ENCODE measurements around the gene FOXA2. TPM values are rescaled to one million over a fixed set of nuclear protein-coding genes. Genes with fewer than 3 reads are reported as not detected.
"Not testable (repeated sequence)": the region's sequence is repeated elsewhere in the genome, so short reads cannot be mapped to it uniquely, and the experiment has no call there.

The FOXA2 gene
- polyA plus RNA-seq, 1 experiment = not detected

GRCh38 chr20:22601361-22602141 lies 17.2 kb upstream of the FOXA2 start:
- POLR2A ChIA-PET = no interaction called here
- Histone ChIP-seq H3K4me3 (ENCODE audit: low read depth, low read length) (no peak overlapping the region), H3K36me3 (ENCODE audit: control insufficient read depth, insufficient read depth, low read length) (no peaks in the 10 kb centered on the region), H3K27me3 (ENCODE audit: control insufficient read depth, insufficient read depth, low read length) (no peaks in the 10 kb centered on the region)
- CTCF ChIA-PET = interaction anchor here (0.7 kb wide), 1 partner anchor 14 kb away, joined by 3 read pairs; no protein-coding TSS in a partner anchor
- no peak for DNase-seq (ENCODE audit: low read depth)
- TF ChIP-seq CTCF (IDR thresholded peaks at IDR 0.05; ENCODE audit: insufficient read depth, low read depth, low read length) = no peak

- H3K27me3 ChIP-seq (ENCODE audit: control insufficient read depth, insufficient read depth, low read length); CTCF ChIA-PET; POLR2A ChIA-PET; H3K4me3 ChIP-seq (ENCODE audit: low read depth, low read length); H3K36me3 ChIP-seq (ENCODE audit: control insufficient read depth, insufficient read depth, low read length); DNase-seq (ENCODE audit: low read depth): not testable (repeated sequence)
These were observed 14.9 kb upstream of the FOXA2 start for GRCh38 chr20:22599258-22599657.

GRCh38 chr20:22597303-22597702 lies 12.9 kb upstream of the FOXA2 start:
- no peak for DNase-seq (ENCODE audit: low read depth)
- CTCF ChIA-PET = interaction anchor here (1.0 to 1.6 kb wide), 2 partner anchors 11 to 743 kb away, joined by 3 to 6 read pairs; no protein-coding TSS in a partner anchor
- H3K27me3 ChIP-seq (ENCODE audit: control insufficient read depth, insufficient read depth, low read length) = no peaks in the 10 kb centered on the region
- no peaks in the 10 kb centered on the region for H3K36me3 ChIP-seq (ENCODE audit: control insufficient read depth, insufficient read depth, low read length)
- TF ChIP-seq CTCF (IDR thresholded peaks at IDR 0.05; ENCODE audit: insufficient read depth, low read depth, low read length) = no peak
- no peak overlapping the region for H3K4me3 ChIP-seq (ENCODE audit: low read depth, low read length)
- POLR2A ChIA-PET = no interaction called here

DNA sequence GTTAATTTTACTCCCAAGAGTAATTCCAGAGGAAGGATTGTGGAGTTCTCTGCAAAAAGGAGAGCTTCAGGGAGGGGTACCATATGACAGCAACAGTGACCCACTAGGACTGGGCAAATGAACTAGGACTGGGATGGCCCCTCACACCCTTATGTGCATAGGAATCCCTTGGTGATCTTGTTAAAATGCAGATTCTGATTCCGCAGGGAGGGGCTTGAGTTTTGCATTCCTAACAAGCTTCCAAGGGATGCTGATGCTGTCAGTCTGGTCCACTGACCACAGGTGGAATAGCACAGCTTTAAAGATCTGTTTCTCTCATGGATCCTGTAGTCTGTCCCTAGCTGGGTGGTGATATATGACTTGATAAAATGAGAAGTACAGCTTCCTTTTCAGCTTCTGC lies 6.3 kb upstream of the FOXA2 start:
- Histone ChIP-seq H3K27me3 (ENCODE audit: control insufficient read depth, insufficient read depth, low read length) (peaks cover 11% of the 10 kb centered on the region), H3K36me3 (ENCODE audit: control insufficient read depth, insufficient read depth, low read length) (no peaks in the 10 kb centered on the region), H3K4me3 (ENCODE audit: low read depth, low read length) (no peak overlapping the region)
- TF ChIP-seq CTCF (IDR thresholded peaks at IDR 0.05; ENCODE audit: insufficient read depth, low read depth, low read length) = no peak
- POLR2A ChIA-PET = no interaction called here
- no peak for DNase-seq (ENCODE audit: low read depth)
- CTCF ChIA-PET = no interaction called here

DNA sequence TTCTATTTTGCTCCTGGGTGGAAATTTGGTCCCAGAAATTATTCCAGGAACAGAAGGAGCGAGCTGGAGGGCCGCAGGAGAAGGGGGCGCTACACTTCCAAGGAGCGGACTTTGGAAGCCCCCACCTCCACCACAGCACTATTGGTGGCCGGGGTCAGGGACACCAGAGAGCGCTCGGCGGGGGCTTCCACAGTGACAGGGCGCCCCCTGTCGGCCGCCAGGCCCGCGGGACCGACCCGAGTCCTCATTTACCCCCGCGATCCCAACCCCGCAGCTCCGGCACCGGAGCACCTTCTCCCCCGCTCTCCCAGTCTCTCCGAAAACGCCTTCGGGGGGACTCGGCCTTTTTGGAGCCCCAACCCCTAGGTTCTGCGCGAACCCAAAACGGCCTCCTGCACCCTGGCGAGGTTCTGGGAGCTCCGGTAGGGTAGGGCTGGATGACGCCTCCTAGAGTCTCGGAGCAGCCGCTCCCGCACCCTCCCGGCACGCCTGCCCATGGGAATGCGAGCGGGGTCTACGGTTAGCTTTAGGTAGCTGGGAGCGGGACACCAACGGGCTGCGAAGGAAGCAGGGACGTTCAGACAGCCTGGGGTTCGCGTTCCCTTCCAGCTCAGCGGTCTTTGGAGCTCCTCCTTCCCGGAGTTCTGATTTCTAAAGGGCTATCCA lies 2.4 kb upstream of the FOXA2 start:
- peaks cover 34% of the 10 kb centered on the region for H3K27me3 ChIP-seq (ENCODE audit: control insufficient read depth, insufficient read depth, low read length)
- H3K36me3 ChIP-seq (ENCODE audit: control insufficient read depth, insufficient read depth, low read length) = no peaks in the 10 kb centered on the region
- DNase-seq (ENCODE audit: low read depth) = no peak
- peak; percentile 32 for TF ChIP-seq CTCF (IDR thresholded peaks at IDR 0.05; ENCODE audit: insufficient read depth, low read depth, low read length)
- ChIA-PET CTCF (interaction anchor here (0.6 to 1.6 kb wide), 7 partner anchors 11 to 551 kb away, joined by 3 to 6 read pairs (median 3); no protein-coding TSS in a partner anchor), POLR2A (no interaction called here)
- no peak overlapping the region for H3K4me3 ChIP-seq (ENCODE audit: low read depth, low read length)
